ENCODE measurements around the gene FASTK. TPM values are rescaled to one million over a fixed set of nuclear protein-coding genes. Genes with fewer than 3 reads are reported as not detected.

Gene FASTK
- total RNA-seq, 1 donor from 2014 or later: 81.9 TPM

- DNase-seq (ENCODE audit: low spot score, unreplicated experiment): no peak
- Mint-ChIP-seq H3K27ac (peak overlapping the region; percentile 85), H3K36me3 (ENCODE audit: insufficient read depth) (peaks cover under 1% of the 10 kb centered on the region), H3K27me3 (peaks cover 2% of the 10 kb centered on the region), H3K9me3 (ENCODE audit: low read depth) (no peaks in the 10 kb centered on the region), H3K4me3 (ENCODE audit: low read depth) (peak overlapping the region; percentile 63), H3K4me1 (ENCODE audit: low read depth) (peaks cover 34% of the 10 kb centered on the region)
- no peak for TF ChIP-seq CTCF (IDR thresholded peaks at IDR 0.05; ENCODE audit: unreplicated experiment)
Observed at GRCh38 chr7:151113344-151114150, 32.9 kb upstream of the FASTK start.

- H3K27ac Mint-ChIP-seq: peak overlapping the region; percentile 88
- H3K4me1 Mint-ChIP-seq (ENCODE audit: low read depth): peaks cover 34% of the 10 kb centered on the region
- peak; percentile 66 for DNase-seq (ENCODE audit: low spot score, unreplicated experiment)
- TF ChIP-seq CTCF (IDR thresholded peaks at IDR 0.05; ENCODE audit: unreplicated experiment): peak; percentile 88
- no peak overlapping the region for H3K4me3 Mint-ChIP-seq (ENCODE audit: low read depth)
- H3K36me3 Mint-ChIP-seq (ENCODE audit: insufficient read depth): no peaks in the 10 kb centered on the region
- peaks cover 2% of the 10 kb centered on the region for H3K27me3 Mint-ChIP-seq
- no peaks in the 10 kb centered on the region for H3K9me3 Mint-ChIP-seq (ENCODE audit: low read depth)
Observed at GRCh38 chr7:151110941-151111645, 30.5 kb upstream of the FASTK start.

- Mint-ChIP-seq H3K36me3 (ENCODE audit: insufficient read depth) (no peaks in the 10 kb centered on the region), H3K4me3 (ENCODE audit: low read depth) (no peak overlapping the region), H3K4me1 (ENCODE audit: low read depth) (peaks cover 30% of the 10 kb centered on the region), H3K27ac (no peak overlapping the region), H3K27me3 (no peaks in the 10 kb centered on the region), H3K9me3 (ENCODE audit: low read depth) (no peaks in the 10 kb centered on the region)
- no peak for TF ChIP-seq CTCF (IDR thresholded peaks at IDR 0.05; ENCODE audit: unreplicated experiment)
- no peak for DNase-seq (ENCODE audit: low spot score, unreplicated experiment)
Observed at GRCh38 chr7:151110236-151110940, 29.8 kb upstream of the FASTK start.

GRCh38 chr7:151109094-151110048, 28.8 kb upstream of the FASTK start:
- no peaks in the 10 kb centered on the region for H3K9me3 Mint-ChIP-seq (ENCODE audit: low read depth)
- H3K27ac Mint-ChIP-seq: no peak overlapping the region
- TF ChIP-seq CTCF (IDR thresholded peaks at IDR 0.05; ENCODE audit: unreplicated experiment): no peak
- no peaks in the 10 kb centered on the region for H3K36me3 Mint-ChIP-seq (ENCODE audit: insufficient read depth)
- H3K27me3 Mint-ChIP-seq: no peaks in the 10 kb centered on the region
- no peak overlapping the region for H3K4me3 Mint-ChIP-seq (ENCODE audit: low read depth)
- no peak for DNase-seq (ENCODE audit: low spot score, unreplicated experiment)
- H3K4me1 Mint-ChIP-seq (ENCODE audit: low read depth): peaks cover 30% of the 10 kb centered on the region
